GM18909 (cell line): ENCODE measurements around the gene TMUB2.

Source experiments
- ATAC-seq: cut with Tn5 transposase; IDR thresholded peaks from one replicate; pipeline ENCODE4 v1.9.1; 2021; ENCODE audit warnings: mild to moderate bottlenecking; ENCODE audit not compliant: unreplicated experiment, poor library complexity

The TMUB2 gene

DNA sequence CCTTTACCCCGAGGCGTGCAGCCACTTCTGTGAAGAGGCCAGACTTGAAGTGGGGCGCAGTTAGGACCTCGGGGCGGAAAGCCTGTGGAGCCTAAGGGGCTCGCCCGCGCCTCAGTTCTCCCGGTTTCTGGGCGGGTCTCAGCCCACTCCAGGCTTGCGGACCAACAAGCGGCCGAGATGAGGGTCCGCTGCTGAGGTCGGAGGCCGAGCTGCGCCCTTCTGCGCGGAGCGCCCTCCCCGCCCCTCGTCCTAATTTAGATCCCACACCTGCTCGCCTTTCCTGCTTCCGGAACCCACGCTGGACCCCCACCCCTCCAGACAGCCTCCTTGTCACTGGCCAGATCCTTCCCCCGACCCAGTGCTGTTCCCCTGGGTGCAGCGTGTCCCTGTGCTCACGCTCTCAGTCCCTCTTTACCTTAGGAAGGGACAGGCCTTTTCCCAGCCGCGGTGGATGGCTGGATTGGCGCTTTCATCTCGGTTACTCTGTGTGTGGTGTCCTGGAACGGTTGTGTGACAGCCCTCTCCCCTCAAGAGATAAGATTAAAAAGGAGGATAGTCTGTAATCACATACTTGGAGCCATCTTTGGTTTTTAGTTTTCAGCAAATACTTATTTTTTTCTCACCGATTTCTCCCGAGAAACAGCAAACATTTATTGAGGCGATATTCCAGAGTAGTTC, 13.8 kb downstream of the TMUB2 start:
- ATAC-seq = no peak

- ATAC-seq = no peak
These were observed 16.0 kb downstream of the TMUB2 start for GRCh38 chr17:44202756-44203155.

DNA sequence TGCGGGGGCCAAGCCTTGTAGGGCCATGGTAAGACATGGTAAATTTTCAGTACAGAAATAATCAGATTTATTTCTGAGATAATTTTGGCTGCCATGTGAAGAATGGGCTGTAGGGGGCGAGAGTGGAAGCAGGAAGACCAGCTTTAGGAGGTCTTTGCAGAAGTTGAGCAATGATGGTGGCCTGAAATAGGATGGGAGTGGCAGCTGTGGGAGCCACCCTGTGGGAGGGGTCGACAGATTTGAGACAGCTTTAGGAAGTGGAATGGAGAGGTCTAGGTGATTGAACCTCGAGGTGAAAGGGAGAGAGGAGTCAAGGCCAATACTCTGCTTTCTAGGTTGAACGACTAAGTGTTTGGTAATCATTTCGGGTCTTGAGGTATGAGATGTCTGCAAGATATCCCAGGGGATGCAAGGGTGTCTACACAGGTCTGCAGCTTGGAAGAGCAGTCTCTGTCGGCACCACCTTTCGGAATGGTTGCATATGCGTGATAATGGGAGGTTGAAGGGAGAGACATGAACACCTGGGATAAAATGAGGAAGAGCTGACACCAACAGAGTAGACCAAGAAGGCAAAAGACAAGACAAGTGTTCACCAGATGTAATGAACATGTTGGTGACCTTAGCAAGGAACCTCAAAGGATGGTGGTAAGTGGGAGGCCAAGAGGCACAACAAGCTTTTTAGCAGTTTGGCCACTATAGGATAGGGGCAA, 17.1 kb downstream of the TMUB2 start:
- no peak for ATAC-seq

DNA sequence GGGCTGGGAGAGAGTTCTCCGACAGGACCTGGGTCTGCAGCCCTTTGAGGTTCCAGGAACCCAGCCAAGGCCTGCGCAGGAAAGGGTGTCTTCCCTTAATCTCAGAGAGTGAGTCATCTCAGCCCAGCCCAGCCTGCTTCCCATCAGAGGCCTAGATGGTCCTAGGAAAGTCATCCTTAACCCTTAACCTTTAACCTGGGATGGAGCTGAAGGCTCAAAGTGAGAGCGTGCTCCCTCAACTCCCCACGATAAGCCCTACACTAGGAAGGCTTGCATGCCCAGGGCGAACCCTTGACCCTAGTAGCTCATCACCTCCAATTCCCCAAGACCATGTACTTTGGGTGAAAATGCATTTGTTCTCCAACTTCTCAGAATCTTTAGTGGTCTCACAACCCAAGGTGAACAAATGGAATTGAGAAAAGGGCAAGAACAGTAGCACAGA, 17.7 kb downstream of the TMUB2 start:
- ATAC-seq = no peak

- ATAC-seq = no peak
These were observed 19.4 kb downstream of the TMUB2 start for GRCh38 chr17:44205962-44206824.

- ATAC-seq = no peak
These were observed 20.0 kb downstream of the TMUB2 start for GRCh38 chr17:44206825-44207155.

DNA sequence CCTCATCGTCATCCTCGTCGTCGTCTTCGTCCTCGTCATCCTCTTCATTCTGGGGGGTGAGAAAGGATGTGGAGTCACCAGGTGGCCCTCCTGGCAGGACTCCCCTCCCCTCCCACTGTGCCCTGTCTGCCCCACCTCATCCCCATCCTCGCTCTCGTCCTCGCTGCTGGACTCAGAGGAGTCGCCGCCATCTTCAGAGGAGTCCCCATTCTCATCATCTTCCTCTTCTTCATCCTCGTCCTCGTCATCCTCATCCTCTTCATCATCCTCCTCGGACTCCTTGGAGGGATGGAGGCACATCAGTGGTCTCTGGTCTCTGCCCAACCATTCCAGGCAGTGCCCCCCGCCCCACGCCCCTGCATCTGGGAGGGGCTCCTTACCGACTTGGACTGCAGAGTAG, 20.5 kb downstream of the TMUB2 start:
- no peak for ATAC-seq

- ATAC-seq = no peak
These were observed 21.0 kb downstream of the TMUB2 start for GRCh38 chr17:44207743-44208142.

DNA sequence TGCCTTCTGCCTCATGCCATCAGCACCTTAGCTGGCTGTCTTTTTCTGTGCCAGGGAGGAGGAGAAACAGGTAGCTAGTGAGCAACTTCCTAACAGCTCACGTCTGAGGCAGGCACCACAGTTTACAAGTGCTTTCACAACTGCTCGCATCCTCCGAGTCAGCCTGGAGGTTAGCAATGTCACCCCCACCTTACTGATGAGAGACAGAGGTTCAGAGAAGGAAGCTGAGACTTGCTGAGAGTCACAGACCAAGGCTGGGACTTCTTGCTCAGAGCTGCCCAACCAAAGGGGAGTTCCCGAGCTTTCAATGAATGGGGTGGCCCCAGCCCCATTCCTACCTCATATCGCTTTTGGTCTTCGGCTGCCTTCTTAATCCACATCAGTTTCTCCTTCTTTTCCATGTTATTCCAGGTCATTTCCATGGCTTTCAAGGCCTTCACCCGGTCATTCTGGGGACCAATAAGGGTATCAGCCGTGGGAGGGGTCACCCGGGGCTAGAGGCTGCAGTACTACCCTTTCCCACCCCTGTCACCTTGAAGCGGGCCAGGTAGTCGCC, 23.1 kb downstream of the TMUB2 start:
- ATAC-seq = no peak

- peak; percentile 83 for ATAC-seq
These were observed 23.8 kb downstream of the TMUB2 start for GRCh38 chr17:44210342-44211192.

DNA sequence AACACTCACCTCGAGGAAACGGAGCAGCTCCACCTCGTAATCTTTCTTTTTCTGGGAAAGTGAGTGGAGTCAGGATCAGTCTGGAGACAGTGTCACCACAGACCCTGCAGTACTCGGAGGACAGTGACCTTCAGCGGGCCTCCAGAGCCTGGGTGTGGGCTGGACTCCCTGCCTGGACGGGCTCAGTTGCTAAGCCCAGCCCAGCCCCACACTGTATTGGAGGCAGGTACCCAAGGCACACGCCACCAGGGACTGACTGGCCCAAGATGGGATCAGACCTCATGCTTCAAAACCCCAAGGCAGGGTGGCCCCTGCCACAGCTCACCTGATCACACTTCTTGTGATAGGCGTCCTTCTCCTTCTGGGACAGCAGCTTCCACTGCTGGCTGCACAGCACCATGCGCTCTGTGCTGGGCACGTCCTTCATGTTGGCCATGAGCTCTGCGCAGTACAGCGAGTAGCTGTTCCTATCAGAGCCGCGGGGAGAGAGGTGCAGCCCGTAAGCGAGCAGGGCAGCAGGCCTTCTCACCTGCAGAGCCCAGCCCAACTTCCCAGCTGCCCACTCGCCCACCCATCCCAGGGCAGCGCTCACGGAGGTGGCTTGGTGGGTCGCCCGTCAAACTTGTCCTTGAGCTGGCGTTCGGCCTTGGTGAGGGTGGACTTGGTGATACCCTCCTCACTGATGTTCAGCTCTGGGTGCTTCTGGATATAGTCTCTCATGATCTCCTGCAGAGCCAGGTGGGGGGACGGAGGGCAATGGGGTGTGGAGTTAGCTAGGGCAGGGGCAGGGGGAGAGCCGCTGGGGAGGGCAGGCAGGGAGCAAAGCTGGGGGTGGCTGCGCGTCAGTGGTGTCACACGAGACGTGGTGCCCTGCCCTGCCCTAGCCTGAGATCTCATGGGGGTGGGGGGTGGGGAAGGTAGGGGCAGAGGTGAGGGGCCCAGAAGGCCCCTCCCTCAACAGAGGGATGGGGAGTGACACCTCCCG, 24.8 kb downstream of the TMUB2 start:
- ATAC-seq = no peak

- ATAC-seq = no peak
These were observed 26.0 kb downstream of the TMUB2 start for GRCh38 chr17:44212507-44213402.

DNA sequence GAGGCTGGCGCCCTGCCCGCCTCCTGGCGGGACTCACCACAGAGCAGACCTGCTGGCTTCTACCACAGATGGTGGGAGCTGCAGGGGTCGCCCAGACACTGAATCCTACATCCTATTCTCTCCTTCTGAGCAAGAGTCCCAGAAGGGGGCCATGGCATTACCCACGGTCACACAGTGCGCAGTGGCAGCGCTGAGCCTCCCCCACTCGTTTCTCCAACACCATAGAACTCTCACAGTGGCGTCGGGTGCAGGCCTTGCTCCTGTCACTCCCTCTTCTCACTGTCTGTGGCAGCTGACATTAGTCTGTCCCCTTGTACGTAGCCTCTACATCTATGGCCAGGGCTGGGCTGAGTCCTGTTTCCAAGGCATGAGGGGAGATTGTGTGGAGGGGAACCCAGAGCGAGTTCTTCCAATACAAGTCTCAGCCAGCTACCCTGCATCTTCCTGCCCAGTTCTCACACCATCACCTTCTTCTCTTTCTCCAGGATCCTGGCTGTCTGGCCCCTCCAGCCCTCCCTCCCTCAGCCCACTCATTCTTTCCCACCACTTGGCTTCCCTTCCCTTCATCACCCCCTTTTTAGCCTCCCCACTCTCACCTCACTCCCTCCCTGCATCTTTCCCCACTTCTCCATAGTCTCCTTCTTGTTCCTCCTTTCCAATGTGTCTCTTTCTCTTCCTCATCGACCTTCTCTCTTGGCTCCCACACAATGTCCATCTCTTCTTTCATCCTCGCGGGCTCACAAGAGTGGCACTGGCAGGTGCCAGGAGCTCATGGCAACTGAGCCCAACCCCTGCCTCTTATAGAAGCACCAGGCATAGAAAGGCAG, 26.8 kb downstream of the TMUB2 start:
- no peak for ATAC-seq

DNA sequence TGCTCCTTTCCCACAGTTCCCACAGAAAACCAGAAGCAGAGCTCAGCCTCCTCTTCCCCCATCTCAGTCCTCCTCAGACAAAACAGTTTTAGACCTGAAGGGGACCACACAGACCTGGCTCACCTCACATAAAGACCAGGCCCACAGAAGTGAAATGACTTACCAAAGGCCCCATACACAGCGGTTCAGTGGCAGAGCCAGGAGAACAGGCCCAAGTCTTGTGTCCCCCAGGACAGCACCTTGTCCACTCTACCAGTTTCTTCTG, 27.4 kb downstream of the TMUB2 start:
- no peak for ATAC-seq

- no peak for ATAC-seq
These were observed 28.1 kb downstream of the TMUB2 start for GRCh38 chr17:44214896-44215295.

GRCh38 chr17:44216173-44216572, 29.4 kb downstream of the TMUB2 start:
- ATAC-seq = no peak

- no peak for ATAC-seq
These were observed 29.9 kb downstream of the TMUB2 start for GRCh38 chr17:44216694-44217093.
